ENCODE measurements around the gene CNN1. TPM values are rescaled to one million over a fixed set of nuclear protein-coding genes. Genes with fewer than 3 reads are reported as not detected.

The CNN1 gene
- total RNA-seq (2022) = not detected in 2 replicates
- Bru-seq, nascent RNA = not detected
- BruChase-seq, experiment 1, labeled RNA remaining after a 6-hour chase = percentile 12 among the genes with signal in this experiment
- not detected for BruChase-seq, experiment 2, labeled RNA remaining after a 2-hour chase
- long read RNA-seq, partial matches to known transcripts = 0 of 1 reads
- long read RNA-seq, other reads (novel, unspliced or antisense) = 0 of 1 reads

DNA sequence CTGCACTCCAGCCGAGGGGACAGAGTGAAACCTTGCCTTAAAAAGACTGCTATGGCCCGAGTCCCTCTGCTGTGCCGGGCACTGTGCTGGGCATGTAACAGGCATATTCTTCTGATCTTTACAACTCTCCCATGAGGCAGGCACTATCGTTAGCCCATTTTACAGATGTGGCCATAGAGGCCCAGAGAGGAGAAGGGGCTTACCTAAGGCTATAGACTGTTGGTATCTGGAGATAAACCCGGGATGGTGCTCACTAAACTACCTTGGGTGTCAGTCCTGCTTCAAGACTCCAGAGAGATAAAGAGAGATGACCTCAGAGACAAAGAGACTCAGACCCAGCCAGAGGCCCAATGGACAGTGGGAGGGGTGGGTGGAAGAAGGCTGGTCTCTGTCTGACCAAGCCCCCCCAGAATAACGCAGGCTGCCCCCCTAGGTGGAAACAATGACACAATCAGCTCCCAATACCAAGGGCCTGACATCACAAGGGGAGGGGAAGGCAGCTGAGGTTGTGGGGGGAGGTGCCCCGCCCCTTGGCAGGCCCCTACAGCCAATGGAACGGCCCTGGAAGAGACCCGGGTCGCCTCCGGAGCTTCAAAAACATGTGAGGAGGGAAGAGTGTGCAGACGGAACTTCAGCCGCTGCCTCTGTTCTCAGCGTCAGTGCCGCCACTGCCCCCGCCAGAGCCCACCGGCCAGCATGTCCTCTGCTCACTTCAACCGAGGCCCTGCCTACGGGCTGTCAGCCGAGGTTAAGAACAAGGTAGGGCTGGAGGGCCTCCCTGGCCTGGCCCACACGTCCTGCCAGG is at the start of gene CNN1:
TSS of gene CNN1 (plus strand) at position 620 of the 805 bp plus-strand sequence. CDS start at position 697, 77 bp downstream.
- intact Hi-C loops (cut with micrococcal nuclease; ENCODE audit: unreplicated experiment) = no loop called here

DNA sequence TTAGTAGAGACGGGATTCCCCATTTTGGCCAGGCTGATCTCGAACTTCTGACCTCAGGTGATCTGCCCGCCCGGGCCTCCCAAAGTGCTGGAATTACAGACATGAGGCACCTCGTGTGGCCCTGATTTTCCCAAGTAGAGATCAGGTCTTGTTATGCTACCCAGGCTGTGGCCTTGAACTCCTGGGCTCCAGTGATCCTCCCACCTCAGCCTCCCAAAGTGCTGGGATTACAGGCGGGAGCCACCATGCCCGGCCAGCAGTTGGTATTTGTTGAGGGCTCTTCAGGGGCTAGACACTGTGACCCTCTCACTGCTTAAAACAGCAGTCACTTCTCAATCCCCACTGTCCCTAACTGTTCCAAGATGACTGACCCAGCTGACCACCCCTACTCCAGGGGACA is 49.3 kb upstream of the CNN1 start:
- Mint-ChIP-seq H3K4me1 (ENCODE audit: low read depth, unreplicated experiment) (peaks cover 9% of the 10 kb centered on the region), H3K27me3 (ENCODE audit: unreplicated experiment) (no peaks in the 10 kb centered on the region), H3K9me3 (ENCODE audit: low read depth, unreplicated experiment) (no peaks in the 10 kb centered on the region), H3K4me3 (ENCODE audit: low read depth, unreplicated experiment) (no peak overlapping the region), H3K27ac (ENCODE audit: unreplicated experiment) (no peak overlapping the region), H3K36me3 (ENCODE audit: insufficient read depth, unreplicated experiment) (peaks cover 12% of the 10 kb centered on the region)
- BruUV-seq (replicated peaks) = no TSS peak
- intact Hi-C loops (cut with micrococcal nuclease; ENCODE audit: unreplicated experiment) = no loop called here
- TF ChIP-seq, protein P1, sequence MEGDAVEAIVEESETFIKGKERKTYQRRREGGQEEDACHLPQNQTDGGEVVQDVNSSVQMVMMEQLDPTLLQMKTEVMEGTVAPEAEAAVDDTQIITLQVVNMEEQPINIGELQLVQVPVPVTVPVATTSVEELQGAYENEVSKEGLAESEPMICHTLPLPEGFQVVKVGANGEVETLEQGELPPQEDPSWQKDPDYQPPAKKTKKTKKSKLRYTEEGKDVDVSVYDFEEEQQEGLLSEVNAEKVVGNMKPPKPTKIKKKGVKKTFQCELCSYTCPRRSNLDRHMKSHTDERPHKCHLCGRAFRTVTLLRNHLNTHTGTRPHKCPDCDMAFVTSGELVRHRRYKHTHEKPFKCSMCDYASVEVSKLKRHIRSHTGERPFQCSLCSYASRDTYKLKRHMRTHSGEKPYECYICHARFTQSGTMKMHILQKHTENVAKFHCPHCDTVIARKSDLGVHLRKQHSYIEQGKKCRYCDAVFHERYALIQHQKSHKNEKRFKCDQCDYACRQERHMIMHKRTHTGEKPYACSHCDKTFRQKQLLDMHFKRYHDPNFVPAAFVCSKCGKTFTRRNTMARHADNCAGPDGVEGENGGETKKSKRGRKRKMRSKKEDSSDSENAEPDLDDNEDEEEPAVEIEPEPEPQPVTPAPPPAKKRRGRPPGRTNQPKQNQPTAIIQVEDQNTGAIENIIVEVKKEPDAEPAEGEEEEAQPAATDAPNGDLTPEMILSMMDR (IDR thresholded peaks at IDR 0.05; ENCODE audit: unreplicated experiment) = no peak
- CTCF ChIA-PET = no interaction called here
- DNase-seq = no peak

More for the DNA sequence above, at the start of gene CNN1:
- Mint-ChIP-seq H3K36me3 (ENCODE audit: insufficient read depth, unreplicated experiment) (peaks cover 15% of the 10 kb centered on the region), H3K4me1 (ENCODE audit: low read depth, unreplicated experiment) (no peaks in the 10 kb centered on the region), H3K9me3 (ENCODE audit: low read depth, unreplicated experiment) (no peaks in the 10 kb centered on the region), H3K4me3 (ENCODE audit: low read depth, unreplicated experiment) (no peak within 1 kb of the TSS), H3K27ac (ENCODE audit: unreplicated experiment) (no peak within 1 kb of the TSS), H3K27me3 (ENCODE audit: unreplicated experiment) (peaks cover 29% of the 10 kb centered on the region)
- TF ChIP-seq, protein P1 (IDR thresholded peaks at IDR 0.05; ENCODE audit: unreplicated experiment) = no peak
- DNase-seq = no peak
- CTCF ChIA-PET = no interaction called here
- no TSS peak for BruUV-seq (replicated peaks)

DNA sequence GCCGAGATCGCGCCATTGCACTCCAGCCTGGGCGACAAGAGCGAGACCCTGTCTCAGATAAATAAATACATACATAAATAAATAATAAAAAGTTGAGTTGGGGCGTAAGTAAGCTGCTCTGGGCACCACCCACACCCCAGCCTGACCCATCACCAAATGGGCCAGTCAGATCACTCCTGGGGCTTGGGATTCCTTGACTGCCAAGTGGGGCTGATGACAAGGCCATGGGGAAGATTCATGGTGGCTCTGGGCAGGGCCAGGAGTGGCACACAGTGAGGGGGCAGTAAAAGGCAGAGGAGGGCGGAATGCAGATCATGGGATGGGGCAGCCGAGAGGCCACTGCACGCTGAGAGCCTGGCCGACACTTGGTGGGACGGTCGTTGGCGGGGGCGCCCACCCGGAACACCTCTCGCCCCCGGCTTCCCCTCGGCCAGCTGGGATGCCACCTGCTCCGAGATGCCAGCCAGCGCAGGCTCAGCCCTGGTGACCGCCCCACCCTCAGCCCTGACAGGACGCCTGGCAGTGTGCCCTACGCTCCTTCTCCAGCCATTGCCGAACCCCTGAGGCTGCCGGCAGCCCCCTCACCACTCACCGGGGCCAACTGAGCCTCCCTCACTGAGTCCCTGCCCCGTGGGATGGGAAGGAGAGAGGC is 43.9 kb upstream of the CNN1 start:
- Mint-ChIP-seq H3K27me3 (ENCODE audit: unreplicated experiment) (no peaks in the 10 kb centered on the region), H3K4me1 (ENCODE audit: low read depth, unreplicated experiment) (peaks cover 9% of the 10 kb centered on the region), H3K27ac (ENCODE audit: unreplicated experiment) (no peak overlapping the region), H3K36me3 (ENCODE audit: insufficient read depth, unreplicated experiment) (peaks cover 6% of the 10 kb centered on the region), H3K9me3 (ENCODE audit: low read depth, unreplicated experiment) (no peaks in the 10 kb centered on the region), H3K4me3 (ENCODE audit: low read depth, unreplicated experiment) (no peak overlapping the region)
- BruUV-seq (replicated peaks) = no TSS peak
- TF ChIP-seq, protein P1 (IDR thresholded peaks at IDR 0.05; ENCODE audit: unreplicated experiment) = no peak
- CTCF ChIA-PET = no interaction called here
- intact Hi-C loops (cut with micrococcal nuclease; ENCODE audit: unreplicated experiment) = no loop called here
- no peak for DNase-seq

DNA sequence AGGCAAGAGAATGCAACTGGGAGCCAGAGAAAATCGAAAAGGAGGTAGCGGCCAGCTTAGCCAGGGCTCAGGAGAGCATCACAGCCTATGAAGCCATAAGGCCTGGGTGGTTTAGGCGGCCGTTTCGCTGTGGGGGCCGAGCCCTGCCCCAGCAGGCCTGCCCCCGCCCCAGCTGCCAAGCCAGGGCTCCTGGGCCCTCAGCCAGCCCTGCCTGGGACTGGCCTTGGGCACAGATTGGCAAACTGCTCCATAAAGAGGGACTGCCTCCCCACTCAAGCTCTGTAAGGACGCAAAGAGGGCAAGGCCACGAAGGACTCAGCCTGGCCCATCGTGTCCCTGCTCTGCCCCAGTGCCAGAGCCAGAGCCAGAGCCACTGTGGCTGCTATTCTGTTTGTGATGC is 43.2 kb upstream of the CNN1 start:
- Mint-ChIP-seq H3K4me1 (ENCODE audit: low read depth, unreplicated experiment) (peaks cover 8% of the 10 kb centered on the region), H3K36me3 (ENCODE audit: insufficient read depth, unreplicated experiment) (peaks cover 10% of the 10 kb centered on the region), H3K27me3 (ENCODE audit: unreplicated experiment) (no peaks in the 10 kb centered on the region), H3K27ac (ENCODE audit: unreplicated experiment) (no peak overlapping the region), H3K9me3 (ENCODE audit: low read depth, unreplicated experiment) (no peaks in the 10 kb centered on the region), H3K4me3 (ENCODE audit: low read depth, unreplicated experiment) (no peak overlapping the region)
- no peak for DNase-seq
- intact Hi-C loops (cut with micrococcal nuclease; ENCODE audit: unreplicated experiment) = no loop called here
- TF ChIP-seq, protein P1 (IDR thresholded peaks at IDR 0.05; ENCODE audit: unreplicated experiment) = no peak
- BruUV-seq (replicated peaks) = no TSS peak
- CTCF ChIA-PET = no interaction called here
